ENCODE data around the gene ALDH4A1. TPM values are rescaled to one million over a fixed set of nuclear protein-coding genes. Genes with fewer than 3 reads are reported as not detected.
"Not testable (repeated sequence)": the region's sequence is repeated elsewhere in the genome, so short reads cannot be mapped to it uniquely, and the experiment has no call there.

Gene ALDH4A1
- total RNA-seq, 1 donor from 2014 or later: 18.8 TPM

DNA sequence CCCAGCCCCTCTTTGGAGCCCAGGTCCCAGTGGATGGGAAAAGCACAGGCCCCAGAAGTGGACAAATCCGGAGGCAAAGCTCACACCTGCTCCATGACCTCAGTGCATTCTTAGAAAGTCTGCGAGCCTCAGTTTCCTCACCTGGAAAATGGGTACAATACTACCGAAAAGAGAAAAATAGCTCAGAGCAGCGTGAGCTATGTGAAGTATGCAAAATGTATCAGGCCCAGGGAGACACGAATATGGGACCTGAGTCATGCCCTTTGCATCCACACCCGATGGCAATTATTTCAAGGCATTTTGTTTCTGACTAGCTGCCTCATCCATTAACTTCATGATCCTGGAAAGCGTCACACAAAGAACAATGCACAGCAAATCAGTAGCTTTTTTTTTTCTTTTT, 9.2 kb downstream of the ALDH4A1 start:
- TF ChIP-seq, protein P1, sequence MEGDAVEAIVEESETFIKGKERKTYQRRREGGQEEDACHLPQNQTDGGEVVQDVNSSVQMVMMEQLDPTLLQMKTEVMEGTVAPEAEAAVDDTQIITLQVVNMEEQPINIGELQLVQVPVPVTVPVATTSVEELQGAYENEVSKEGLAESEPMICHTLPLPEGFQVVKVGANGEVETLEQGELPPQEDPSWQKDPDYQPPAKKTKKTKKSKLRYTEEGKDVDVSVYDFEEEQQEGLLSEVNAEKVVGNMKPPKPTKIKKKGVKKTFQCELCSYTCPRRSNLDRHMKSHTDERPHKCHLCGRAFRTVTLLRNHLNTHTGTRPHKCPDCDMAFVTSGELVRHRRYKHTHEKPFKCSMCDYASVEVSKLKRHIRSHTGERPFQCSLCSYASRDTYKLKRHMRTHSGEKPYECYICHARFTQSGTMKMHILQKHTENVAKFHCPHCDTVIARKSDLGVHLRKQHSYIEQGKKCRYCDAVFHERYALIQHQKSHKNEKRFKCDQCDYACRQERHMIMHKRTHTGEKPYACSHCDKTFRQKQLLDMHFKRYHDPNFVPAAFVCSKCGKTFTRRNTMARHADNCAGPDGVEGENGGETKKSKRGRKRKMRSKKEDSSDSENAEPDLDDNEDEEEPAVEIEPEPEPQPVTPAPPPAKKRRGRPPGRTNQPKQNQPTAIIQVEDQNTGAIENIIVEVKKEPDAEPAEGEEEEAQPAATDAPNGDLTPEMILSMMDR (IDR thresholded peaks at IDR 0.05; ENCODE audit: insufficient read depth, low read length, poor library complexity, severe bottlenecking): no peak
- Histone ChIP-seq H3K36me3 (ENCODE audit: control insufficient read depth, insufficient read depth, low read length) (no peaks in the 10 kb centered on the region), H3K27me3 (ENCODE audit: control insufficient read depth, insufficient read depth, low read length) (no peaks in the 10 kb centered on the region), H3K4me3 (ENCODE audit: low read depth, low read length) (no peak overlapping the region)
- DNase-seq (ENCODE audit: low read depth): no peak

DNA sequence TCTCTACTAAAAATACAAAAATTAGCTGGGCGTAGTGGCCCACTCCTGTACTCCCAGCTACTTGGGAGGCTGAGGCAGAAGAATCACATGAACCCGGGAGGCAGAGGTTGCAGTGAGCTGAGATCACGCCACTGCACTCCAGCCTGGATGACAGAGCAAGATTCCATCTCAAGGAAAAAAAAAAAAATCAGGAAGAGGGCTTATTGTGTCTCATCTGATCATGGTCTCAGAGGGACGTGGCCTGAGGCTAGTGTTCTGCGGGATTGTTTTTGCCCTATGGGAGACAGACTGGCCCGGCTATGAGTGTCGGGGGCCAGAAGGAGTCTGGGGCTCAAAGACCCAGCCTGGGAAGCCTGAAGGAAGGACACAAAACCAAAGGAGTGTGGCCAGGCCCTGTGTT, 10.5 kb downstream of the ALDH4A1 start:
- not testable (repeated sequence) for H3K36me3 ChIP-seq (ENCODE audit: control insufficient read depth, insufficient read depth, low read length); H3K27me3 ChIP-seq (ENCODE audit: control insufficient read depth, insufficient read depth, low read length); H3K4me3 ChIP-seq (ENCODE audit: low read depth, low read length); DNase-seq (ENCODE audit: low read depth)

DNA sequence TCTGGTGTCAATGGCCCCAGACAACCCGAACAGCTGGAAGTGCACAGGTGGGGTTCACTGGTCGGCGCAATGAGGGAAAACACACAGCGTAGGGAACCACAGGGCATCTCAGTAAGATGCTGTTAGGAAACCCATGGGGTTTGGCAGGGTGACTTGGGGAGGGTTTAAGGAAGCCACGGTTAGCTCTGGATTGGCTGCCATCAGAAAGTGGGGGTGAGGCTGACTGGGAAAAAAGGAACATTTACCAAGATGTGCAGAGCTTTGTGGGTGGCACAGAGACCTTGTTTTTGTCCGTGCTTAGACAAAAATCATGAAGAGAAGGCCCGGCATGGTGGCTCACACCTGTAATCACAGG, 11.0 kb downstream of the ALDH4A1 start:
- TF ChIP-seq, protein P1 (IDR thresholded peaks at IDR 0.05; ENCODE audit: insufficient read depth, low read length, poor library complexity, severe bottlenecking): no peak
- Histone ChIP-seq H3K36me3 (ENCODE audit: control insufficient read depth, insufficient read depth, low read length) (no peaks in the 10 kb centered on the region), H3K27me3 (ENCODE audit: control insufficient read depth, insufficient read depth, low read length) (no peaks in the 10 kb centered on the region), H3K4me3 (ENCODE audit: low read depth, low read length) (no peak overlapping the region)
- DNase-seq (ENCODE audit: low read depth): no peak

DNA sequence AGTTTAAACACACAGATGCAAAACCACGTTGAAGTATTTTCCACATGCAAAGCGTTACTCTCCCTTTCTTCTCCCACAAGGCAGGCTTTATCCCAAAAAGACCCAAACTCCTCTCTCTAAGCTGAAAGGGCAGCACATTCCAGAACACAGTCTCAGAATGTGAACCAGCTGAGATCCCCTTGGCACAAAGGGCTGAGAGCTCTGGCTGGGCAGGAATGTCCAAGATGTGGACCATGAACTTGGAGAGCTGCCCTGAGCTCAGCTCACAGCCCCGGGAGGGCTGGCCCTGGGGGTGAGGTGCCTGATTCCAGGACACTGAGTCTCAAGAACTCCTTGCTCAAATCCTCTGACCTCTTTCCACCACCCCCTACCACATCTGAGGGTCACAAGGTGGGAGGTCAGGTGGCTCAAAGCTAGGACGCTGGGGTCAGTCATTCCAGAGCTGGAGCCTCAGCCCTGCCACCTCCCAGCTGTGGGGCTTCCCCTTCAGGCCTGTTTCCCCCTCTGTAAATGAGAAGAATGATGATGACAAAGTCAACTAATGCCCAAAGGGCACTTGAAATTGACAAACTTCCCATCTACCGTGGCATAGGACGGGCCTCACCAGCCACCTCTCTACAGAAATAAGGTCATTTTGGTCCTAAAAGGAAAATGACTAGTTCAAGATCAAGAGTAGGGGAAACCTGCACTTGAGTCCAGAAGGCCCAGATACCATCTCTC, 11.5 kb downstream of the ALDH4A1 start:
- H3K36me3 ChIP-seq (ENCODE audit: control insufficient read depth, insufficient read depth, low read length): no peaks in the 10 kb centered on the region
- no peak overlapping the region for H3K4me3 ChIP-seq (ENCODE audit: low read depth, low read length)
- H3K27me3 ChIP-seq (ENCODE audit: control insufficient read depth, insufficient read depth, low read length): no peaks in the 10 kb centered on the region
- no peak for DNase-seq (ENCODE audit: low read depth)
- TF ChIP-seq, protein P1 (IDR thresholded peaks at IDR 0.05; ENCODE audit: insufficient read depth, low read length, poor library complexity, severe bottlenecking): no peak

DNA sequence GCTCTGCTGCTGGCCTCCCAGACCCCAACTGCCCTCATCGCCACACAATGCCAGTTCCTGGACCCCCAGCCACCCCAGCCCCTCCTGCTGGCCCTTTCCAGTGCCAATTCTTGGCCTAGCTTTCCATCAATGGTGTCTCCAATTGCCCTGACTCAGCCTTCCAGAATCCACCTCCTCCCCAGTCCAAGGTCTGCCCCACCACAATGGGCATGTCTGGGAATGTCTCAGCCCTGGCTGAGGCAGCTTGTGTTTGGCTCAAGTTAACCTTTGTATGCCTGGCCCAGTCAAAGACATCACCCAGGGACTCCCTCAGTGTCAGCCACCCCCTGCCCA, 16.4 kb downstream of the ALDH4A1 start:
- Histone ChIP-seq H3K4me3 (ENCODE audit: low read depth, low read length) (no peak overlapping the region), H3K36me3 (ENCODE audit: control insufficient read depth, insufficient read depth, low read length) (no peaks in the 10 kb centered on the region), H3K27me3 (ENCODE audit: control insufficient read depth, insufficient read depth, low read length) (no peaks in the 10 kb centered on the region)
- DNase-seq (ENCODE audit: low read depth): peak; percentile 21
- TF ChIP-seq, protein P1 (IDR thresholded peaks at IDR 0.05; ENCODE audit: insufficient read depth, low read length, poor library complexity, severe bottlenecking): no peak

DNA sequence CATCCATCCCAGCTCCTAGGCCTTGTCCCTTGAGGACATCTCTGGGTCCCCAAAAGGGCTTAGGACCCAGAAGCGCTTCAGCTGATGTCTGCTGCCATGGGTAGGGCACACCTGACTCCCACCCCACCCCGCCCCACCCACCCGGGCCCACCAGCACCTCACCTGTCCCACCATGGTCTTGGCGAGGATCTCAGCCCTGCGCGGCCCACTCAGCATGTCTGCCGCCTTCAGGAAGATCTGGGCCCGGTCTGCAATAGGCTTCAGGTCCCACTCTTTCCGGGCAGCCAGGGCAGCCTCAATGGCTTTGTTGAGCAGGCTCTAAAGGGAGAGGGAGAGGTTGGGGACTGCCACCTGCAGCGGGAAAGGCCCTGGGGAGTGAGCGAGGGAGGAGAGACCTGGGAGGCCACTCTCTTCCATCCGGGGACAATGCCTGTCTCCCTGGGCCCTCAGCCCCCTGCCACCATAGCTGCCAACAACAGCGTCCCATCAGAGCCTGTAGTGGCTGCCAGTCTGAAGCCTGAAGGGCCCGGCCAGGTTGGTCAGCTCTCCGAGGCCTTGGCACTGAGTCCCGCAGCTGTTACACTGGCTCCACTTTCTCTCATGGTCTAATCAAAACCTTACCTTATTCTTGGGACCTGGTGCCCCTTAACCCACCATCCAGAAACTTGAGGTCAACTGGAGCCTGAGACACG, 16.9 kb downstream of the ALDH4A1 start:
- no peaks in the 10 kb centered on the region for H3K36me3 ChIP-seq (ENCODE audit: control insufficient read depth, insufficient read depth, low read length)
- H3K4me3 ChIP-seq (ENCODE audit: low read depth, low read length): no peak overlapping the region
- H3K27me3 ChIP-seq (ENCODE audit: control insufficient read depth, insufficient read depth, low read length): no peaks in the 10 kb centered on the region
- TF ChIP-seq, protein P1 (IDR thresholded peaks at IDR 0.05; ENCODE audit: insufficient read depth, low read length, poor library complexity, severe bottlenecking): no peak
- no peak for DNase-seq (ENCODE audit: low read depth)
